ENCODE measurements around the gene SFXN4. TPM values are rescaled to one million over a fixed set of nuclear protein-coding genes. Genes with fewer than 3 reads are reported as not detected.
A peak's percentile ranks its signal among the peaks of the same experiment; 100 is the strongest.

The SFXN4 gene
- total and polyA plus RNA-seq, 2 of the 13 experiments (the other 11 are each of a cell fraction or from before 2014, with no cell fraction given) = 47.7 to 64.9 TPM

GRCh38 chr10:119113751-119114732, 51.5 kb downstream of the SFXN4 start (continued):
- TF ChIP-seq STAT6 (CRISPR knock-in tag; IDR thresholded peaks at IDR 0.05; ENCODE audit: borderline replicate concordance) = peak; percentile 68; the same call in 1 of the 2 replicates
- TF ChIP-seq FOXA1 (IDR thresholded peaks at IDR 0.05) = no peak
- peak; percentile 53 for TF ChIP-seq FOXA1 (CRISPR knock-in tag; IDR thresholded peaks at IDR 0.05)
- no peak for TF ChIP-seq ZNF841 (CRISPR knock-in tag; IDR thresholded peaks at IDR 0.05; ENCODE audit: borderline replicate concordance)
- no peak for TF ChIP-seq EEA1 (CRISPR knock-in tag; IDR thresholded peaks at IDR 0.05; ENCODE audit: borderline replicate concordance)
- no peak for TF ChIP-seq SAFB2 (CRISPR knock-in tag; IDR thresholded peaks at IDR 0.05; ENCODE audit: borderline replicate concordance, low read depth)
- no peak for TF ChIP-seq MYPOP (CRISPR knock-in tag; IDR thresholded peaks at IDR 0.05)
- no peak for TF ChIP-seq BRD4 (CRISPR knock-in tag; IDR thresholded peaks at IDR 0.05)
- no peak for TF ChIP-seq MAFG (CRISPR knock-in tag; IDR thresholded peaks at IDR 0.05)
- TF ChIP-seq ARHGAP35 (CRISPR knock-in tag; IDR thresholded peaks at IDR 0.05; ENCODE audit: borderline replicate concordance) = no peak
- TF ChIP-seq ZBTB3 (CRISPR knock-in tag; IDR thresholded peaks at IDR 0.05; ENCODE audit: borderline replicate concordance, low read depth) = peak; percentile 91
- TF ChIP-seq CCAR2 (optimal IDR thresholded peaks at IDR 0.05; ENCODE audit: low read depth, low read length) = no peak
- TF ChIP-seq GATAD2A (CRISPR knock-in tag; IDR thresholded peaks at IDR 0.05) = peak; percentile 98
- TF ChIP-seq ZNF296 (CRISPR knock-in tag; conservative IDR thresholded peaks at IDR 0.05) = no peak
- TF ChIP-seq ZNF383 (CRISPR knock-in tag; IDR thresholded peaks at IDR 0.05; ENCODE audit: borderline replicate concordance) = no peak
- no peak for TF ChIP-seq NFATC3 (CRISPR knock-in tag; IDR thresholded peaks at IDR 0.05)
- TF ChIP-seq REPIN1 (CRISPR knock-in tag; IDR thresholded peaks at IDR 0.05; ENCODE audit: borderline replicate concordance, low read depth) = peak; percentile 74; the same call in 1 of the 2 replicates
- peak; percentile 45 for TF ChIP-seq ZSCAN29 (CRISPR knock-in tag; conservative IDR thresholded peaks at IDR 0.05)
- no peak for TF ChIP-seq ETV6 (CRISPR knock-in tag; conservative IDR thresholded peaks at IDR 0.05)
- 0 out of 2 replicates have a peak, but pooled peaks have one; percentile 56 for TF ChIP-seq ZNF691 (CRISPR knock-in tag; IDR thresholded peaks at IDR 0.05; ENCODE audit: borderline replicate concordance, low read depth)
- no peak for TF ChIP-seq ATF5 (CRISPR knock-in tag; IDR thresholded peaks at IDR 0.05; ENCODE audit: low read depth)
- TF ChIP-seq ZBTB20 (CRISPR knock-in tag; IDR thresholded peaks at IDR 0.05; ENCODE audit: borderline replicate concordance, low read depth) = no peak; the same call in 1 of the 2 replicates
- TF ChIP-seq SP1 (IDR thresholded peaks at IDR 0.05) = no peak
- TF ChIP-seq SP1 (CRISPR knock-in tag; IDR thresholded peaks at IDR 0.05) = no peak; the same call in 1 of the 2 replicates
